NCI-H1930 (cell line): ENCODE results near the gene NUDT21.
"Not testable (repeated sequence)": the region's sequence is repeated elsewhere in the genome, so short reads cannot be mapped to it uniquely, and the experiment has no call there.

ENCODE experiments used
- DNase-seq, 2 experiments: peaks; one replicate each; lab custom pipeline; 2025; lab: John Stamatoyannopoulos, UW

The NUDT21 gene

GRCh38 chr16:56419740-56420548 lies 31.2 kb downstream of the NUDT21 start:
- DNase-seq: no peak

GRCh38 chr16:56417138-56417537 lies 34.0 kb downstream of the NUDT21 start:
- DNase-seq: no peak

GRCh38 chr16:56415875-56416274 lies 35.3 kb downstream of the NUDT21 start:
- DNase-seq: no peak

- no peak for DNase-seq
These were observed 36.8 kb downstream of the NUDT21 start for GRCh38 chr16:56414366-56414765.

- DNase-seq: no peak
These were observed 37.8 kb downstream of the NUDT21 start for GRCh38 chr16:56413381-56413780.

GRCh38 chr16:56411624-56412023 lies 39.5 kb downstream of the NUDT21 start:
- no peak for DNase-seq

GRCh38 chr16:56411123-56411522 lies 40.0 kb downstream of the NUDT21 start:
- DNase-seq: no peak

GRCh38 chr16:56409195-56409594 lies 41.9 kb downstream of the NUDT21 start:
- DNase-seq: no peak

- DNase-seq: no peak
These were observed 42.6 kb downstream of the NUDT21 start for GRCh38 chr16:56408379-56409098.

GRCh38 chr16:56405977-56406672 lies 45.0 kb downstream of the NUDT21 start:
- DNase-seq: no peak

GRCh38 chr16:56401482-56401881 lies 49.6 kb downstream of the NUDT21 start:
- DNase-seq: no peak

GRCh38 chr16:56400458-56400857 lies 50.7 kb downstream of the NUDT21 start:
- DNase-seq: no peak

GRCh38 chr16:56399486-56399885 lies 51.6 kb downstream of the NUDT21 start:
- no peak for DNase-seq

GRCh38 chr16:56399047-56399446 lies 52.1 kb downstream of the NUDT21 start:
- DNase-seq: no peak

GRCh38 chr16:56396724-56397123 lies 54.4 kb downstream of the NUDT21 start:
- DNase-seq: not testable (repeated sequence)

- no peak for DNase-seq
These were observed 61.6 kb downstream of the NUDT21 start for GRCh38 chr16:56389554-56389953.

GRCh38 chr16:56388209-56388608 lies 62.9 kb downstream of the NUDT21 start:
- no peak for DNase-seq

GRCh38 chr16:56387396-56387795 lies 63.7 kb downstream of the NUDT21 start:
- no peak for DNase-seq

GRCh38 chr16:56384074-56384721 lies 66.9 kb downstream of the NUDT21 start:
- DNase-seq: no peak

GRCh38 chr16:56382901-56383355 lies 68.2 kb downstream of the NUDT21 start:
- no peak for DNase-seq

- no peak for DNase-seq
These were observed 68.7 kb downstream of the NUDT21 start for GRCh38 chr16:56382459-56382858.
